Naive thymus-derived CD4-positive, alpha-beta T cell (primary cell): Measurements from ENCODE around the gene WIPI1. TPM values are rescaled to one million over a fixed set of nuclear protein-coding genes. Genes with fewer than 3 reads are reported as not detected.
A peak's percentile ranks its signal among the peaks of the same experiment; 100 is the strongest.

Experiments
- ATAC-seq: fragments of 150-1000 bp; cut with Tn5 transposase; 2 replicates; pipeline ENCODE4 v1.10.0; 2021; ENCODE audit warnings: mild to moderate bottlenecking, moderate library complexity
- CTCF ChIA-PET: fragments of 350-600 bp; sonication (Branson Sonifier 250); formaldehyde crosslinking; loops from one replicate; lab custom pipeline; 2021; ENCODE audit warnings: antibody characterized with exemption; lab: Charles Lee
- POLR2A ChIA-PET: fragments of 350-600 bp; sonication (Branson Sonifier 250); formaldehyde crosslinking; loops from one replicate; lab custom pipeline; 2021; ENCODE audit warnings: antibody characterized with exemption, inconsistent platforms; lab: Charles Lee
- DNase-seq, 9 donors: peaks; one replicate each; pipeline versions ENCODE4 v3.0.0 to v3.0.0-alpha.2; 2020 to 2022; ENCODE audit warnings: mixed read lengths in 1 of 9
- H3K27ac ChIP-seq: one replicate; pipeline ENCODE4 v1.7.0; 2013; ENCODE audit warnings: mild to moderate bottlenecking, low read depth, low read length, moderate library complexity
- H3K27me3 ChIP-seq, 2 donors: one replicate each; pipeline ENCODE4 v1.7.0; 2013; ENCODE audit warnings: low read length in 2 of 2, mild to moderate bottlenecking in 2 of 2, moderate library complexity in 2 of 2; ENCODE audit not compliant: control insufficient read depth in 2 of 2, insufficient read depth in 2 of 2
- H3K36me3 ChIP-seq, 3 experiments: 1 replicate in 2 of 3; 2 replicates in 1 of 3; pipeline ENCODE4 v1.7.0; 2013; ENCODE audit warnings: low read length in 3 of 3, mild to moderate bottlenecking in 3 of 3, moderate library complexity in 1 of 3; ENCODE audit not compliant: insufficient read depth in 3 of 3, control insufficient read depth in 2 of 3
- H3K4me1 ChIP-seq, 2 donors: one replicate each; pipeline ENCODE4 v1.7.0; 2013; ENCODE audit warnings: low read length in 2 of 2, mild to moderate bottlenecking in 2 of 2, moderate library complexity in 1 of 2; ENCODE audit not compliant: control insufficient read depth in 2 of 2, insufficient read depth in 2 of 2
- H3K4me3 ChIP-seq: 2 replicates; pipeline ENCODE4 v1.7.0; 2013; ENCODE audit warnings: mild to moderate bottlenecking, low read length
- H3K9me3 ChIP-seq, 3 experiments: 1 replicate in 2 of 3; 2 replicates in 1 of 3; pipeline ENCODE4 v1.7.0; 2013; ENCODE audit warnings: low read length in 3 of 3; ENCODE audit not compliant: control insufficient read depth in 2 of 3
- H3K27ac Mint-ChIP-seq, 9 donors: one replicate each; pipeline ENCODE4 v1.8.0; 2020 to 2022; ENCODE audit warnings: mixed read lengths in 9 of 9, mild to moderate bottlenecking in 8 of 9, moderate library complexity in 5 of 9, inconsistent platforms in 2 of 9
- H3K27me3 Mint-ChIP-seq, 5 donors: one replicate each; pipeline ENCODE4 v1.8.0; 2021 to 2022; ENCODE audit warnings: mixed read lengths in 5 of 5, mild to moderate bottlenecking in 1 of 5
- H3K36me3 Mint-ChIP-seq, 5 donors: one replicate each; pipeline ENCODE4 v1.8.0; 2020 to 2022; ENCODE audit warnings: mixed read lengths in 5 of 5, mild to moderate bottlenecking in 3 of 5, inconsistent platforms in 1 of 5
- H3K4me1 Mint-ChIP-seq, 7 donors: one replicate each; pipeline ENCODE4 v1.8.0; 2020 to 2022; ENCODE audit warnings: mixed read lengths in 7 of 7, mild to moderate bottlenecking in 3 of 7, inconsistent platforms in 1 of 7
- H3K4me3 Mint-ChIP-seq, 10 donors: one replicate each; pipeline ENCODE4 v1.8.0; 2020 to 2022; ENCODE audit warnings: mild to moderate bottlenecking in 10 of 10, mixed read lengths in 10 of 10, moderate library complexity in 6 of 10, inconsistent platforms in 2 of 10
- H3K9me3 Mint-ChIP-seq, 11 donors: one replicate each; pipeline ENCODE4 v1.8.0; 2020 to 2022; ENCODE audit warnings: mixed read lengths in 11 of 11, mild to moderate bottlenecking in 4 of 11, inconsistent platforms in 1 of 11, moderate library complexity in 1 of 11
- intact Hi-C, 2 donors: fragments of 100-400 bp; cut with micrococcal nuclease; formaldehyde crosslinking; loops; one replicate each; pipeline ENCODE4 v1.15.1; 2023
- polyA plus RNA-seq, 2 donors: library from polyadenylated mRNA; unstranded; fragments of 300-500 nt; fragmentation: Illumina TruSeq; gene quantifications; one replicate each; pipeline ENCODE4 v1.2.3, GENCODE V29; 2021
- total RNA-seq, 6 experiments: library from RNA in 5 of 6; stranded (reverse) in 5 of 6; gene quantifications; 1 replicate in 5 of 6; 2 replicates in 1 of 6; pipeline ENCODE4 v1.2.3 and lab custom pipeline; 2021 to 2026

WIPI1 gene
- total and polyA plus RNA-seq, 7 experiments from 2014 or later, result 1.7 to 16.5 (median 4.8) TPM

GRCh38 chr17:68459037-68459639 is 1.8 kb upstream of the WIPI1 start:
- Histone ChIP-seq H3K4me1 (peaks cover 38 to 55% of the 10 kb centered on the region in 2 donors), H3K27ac (no peak overlapping the region), H3K36me3 (no peaks in the 10 kb centered on the region), H3K27me3 (no peaks in the 10 kb centered on the region), H3K4me3 (no peak overlapping the region), H3K9me3 (no peaks in the 10 kb centered on the region)
- Mint-ChIP-seq H3K27me3 (no peaks in the 10 kb centered on the region), H3K27ac (peak overlapping the region in 5 of 9 donors; percentile 31 to 75 (median 44)), H3K9me3 (peaks cover 0 to 1% (median 0%) of the 10 kb centered on the region in 11 donors), H3K36me3 (no peaks in the 10 kb centered on the region), H3K4me1 (peaks cover 26 to 71% (median 58%) of the 10 kb centered on the region in 7 donors), H3K4me3 (peak overlapping the region in 3 of 10 donors; percentile 2 to 62 (median 4))
- POLR2A ChIA-PET, result interaction anchor here (0.7 to 10.9 kb wide), 9 partner anchors 20 to 285 kb away, joined by 3 to 133 read pairs (median 7); partner anchors contain the start of genes AMZ2, ARSG and SLC16A6
- CTCF ChIA-PET, result interaction anchor here (0.5 to 2.5 kb wide), 8 partner anchors 9 to 760 kb away, joined by 3 to 23 read pairs (median 4); no protein-coding TSS in a partner anchor
- ATAC-seq (no peak), DNase-seq (no peak)
- intact Hi-C loops, result loop anchor here in 1 of 2 donors (5.0 kb wide), 2 partner anchors 357 to 632 kb away; partner anchors contain the start of gene BPTF

- Mint-ChIP-seq H3K4me3 (peak overlapping the region; percentile 68 to 87 (median 84)), H3K27ac (peak overlapping the region; percentile 45 to 98 (median 91)), H3K4me1 (peaks cover 26 to 70% (median 58%) of the 10 kb centered on the region in 7 donors), H3K27me3 (no peaks in the 10 kb centered on the region), H3K9me3 (peaks cover 0 to 1% (median 0%) of the 10 kb centered on the region in 11 donors), H3K36me3 (no peaks in the 10 kb centered on the region)
- ATAC-seq, result no peak
- DNase-seq, result no peak
- H3K36me3 ChIP-seq, result no peaks in the 10 kb centered on the region
- H3K4me3 ChIP-seq, result peak overlapping the region; percentile 52
- H3K27me3 ChIP-seq, result no peaks in the 10 kb centered on the region
- H3K27ac ChIP-seq, result peak overlapping the region; percentile 73
- POLR2A ChIA-PET, result interaction anchor here (0.6 to 10.9 kb wide), 14 partner anchors 19 to 272 kb away, joined by 3 to 133 read pairs (median 4); partner anchors contain the start of genes AMZ2, ARSG and SLC16A6
- H3K9me3 ChIP-seq, result no peaks in the 10 kb centered on the region
- H3K4me1 ChIP-seq, result peaks cover 38 to 55% of the 10 kb centered on the region in 2 donors
- intact Hi-C loops, result loop anchor here (1.0 to 5.0 kb wide), 3 partner anchors 356 to 631 kb away; partner anchors contain the start of genes BPTF (in 1 of the 2) and KPNA2 (in 1 of the 2)
- CTCF ChIA-PET, result interaction anchor here (0.5 to 2.5 kb wide), 12 partner anchors 8 to 760 kb away, joined by 3 to 23 read pairs (median 3); no protein-coding TSS in a partner anchor
Observed at GRCh38 chr17:68458260-68459036, 1.2 kb upstream of the WIPI1 start.

GRCh38 chr17:68457539-68458259 is 403 bp upstream of the WIPI1 start:
- Histone ChIP-seq H3K4me3 (peak overlapping the region; percentile 52), H3K27ac (peak overlapping the region; percentile 73), H3K4me1 (peaks cover 36 to 52% of the 10 kb centered on the region in 2 donors), H3K27me3 (no peaks in the 10 kb centered on the region), H3K36me3 (no peaks in the 10 kb centered on the region), H3K9me3 (no peaks in the 10 kb centered on the region)
- intact Hi-C loops, result loop anchor here (1.0 to 5.0 kb wide), 12 partner anchors 19 to 630 kb away; partner anchors contain the start of genes KPNA2 (in 2 of the 2), AMZ2 (in 1 of the 2), BPTF (in 1 of the 2) and PRKAR1A (in 1 of the 2)
- Mint-ChIP-seq H3K27ac (peak overlapping the region; percentile 45 to 98 (median 91)), H3K4me1 (peaks cover 26 to 66% (median 58%) of the 10 kb centered on the region in 7 donors), H3K27me3 (no peaks in the 10 kb centered on the region), H3K9me3 (peaks cover 0 to 1% (median 0%) of the 10 kb centered on the region in 11 donors), H3K4me3 (peak overlapping the region; percentile 68 to 87 (median 84)), H3K36me3 (peaks cover 0 to 4% (median 0%) of the 10 kb centered on the region in 5 donors)
- ChIA-PET CTCF (interaction anchor here (0.5 to 2.5 kb wide), 7 partner anchors 8 to 790 kb away, joined by 3 to 23 read pairs (median 3); no protein-coding TSS in a partner anchor), POLR2A (interaction anchor here (0.6 to 10.9 kb wide), 14 partner anchors 18 to 370 kb away, joined by 3 to 133 read pairs (median 3); partner anchors contain the start of genes AMZ2, ARSG and SLC16A6)
- ATAC-seq (peak; percentile 98), DNase-seq (peak; percentile 96 to 99 (median 97))

GRCh38 chr17:68456339-68457167 is 743 bp downstream of the WIPI1 start:
- Mint-ChIP-seq H3K27me3 (no peaks in the 10 kb centered on the region), H3K4me1 (peaks cover 20 to 56% (median 47%) of the 10 kb centered on the region in 7 donors), H3K27ac (peak overlapping the region in 6 of 9 donors; percentile 47 to 83 (median 78)), H3K9me3 (peaks cover 0 to 1% (median 0%) of the 10 kb centered on the region in 11 donors), H3K4me3 (peak overlapping the region; percentile 68 to 95 (median 82)), H3K36me3 (peaks cover 0 to 7% (median 3%) of the 10 kb centered on the region in 5 donors)
- H3K4me3 ChIP-seq, result peak overlapping the region; percentile 54
- H3K27me3 ChIP-seq, result no peaks in the 10 kb centered on the region
- no peak for DNase-seq
- H3K36me3 ChIP-seq, result no peaks in the 10 kb centered on the region
- intact Hi-C loops, result loop anchor here (1.0 to 5.0 kb wide), 12 partner anchors 18 to 629 kb away; partner anchors contain the start of genes AMZ2 (in 1 of the 2), BPTF (in 1 of the 2), KPNA2 (in 1 of the 2) and PRKAR1A (in 1 of the 2)
- no peak for ATAC-seq
- H3K9me3 ChIP-seq, result no peaks in the 10 kb centered on the region
- ChIA-PET CTCF (interaction anchor here (0.6 to 1.2 kb wide), 6 partner anchors 9 to 290 kb away, joined by 3 to 6 read pairs (median 3); no protein-coding TSS in a partner anchor), POLR2A (interaction anchor here (0.6 to 10.9 kb wide), 9 partner anchors 17 to 273 kb away, joined by 3 to 133 read pairs (median 4); partner anchors contain the start of genes AMZ2, ARSG and SLC16A6)
- H3K4me1 ChIP-seq, result peaks cover 25 to 41% of the 10 kb centered on the region in 2 donors
- H3K27ac ChIP-seq, result peak overlapping the region; percentile 58

- no peak overlapping the region for H3K4me3 ChIP-seq
- H3K27me3 Mint-ChIP-seq, result no peaks in the 10 kb centered on the region
- DNase-seq, result no peak
- H3K36me3 Mint-ChIP-seq, result peaks cover 0 to 11% (median 4%) of the 10 kb centered on the region in 5 donors
- CTCF ChIA-PET, result interaction anchor here (0.6 to 1.2 kb wide), 4 partner anchors 143 to 289 kb away, joined by 3 to 7 read pairs (median 4); no protein-coding TSS in a partner anchor
- intact Hi-C loops, result loop anchor here (2.0 to 5.0 kb wide), 4 partner anchors 99 to 629 kb away; partner anchors contain the start of gene BPTF (in 1 of the 2)
- POLR2A ChIA-PET, result interaction anchor here (0.6 to 10.9 kb wide), 4 partner anchors 16 to 273 kb away, joined by 3 to 133 read pairs (median 20); partner anchors contain the start of genes ARSG and SLC16A6
- H3K4me1 ChIP-seq, result peaks cover 20 to 34% of the 10 kb centered on the region in 2 donors
- peaks cover 14 to 50% (median 41%) of the 10 kb centered on the region in 7 donors for H3K4me1 Mint-ChIP-seq
- H3K27ac ChIP-seq, result no peak overlapping the region
- peak overlapping the region in 4 of 9 donors; percentile 54 to 68 (median 58) for H3K27ac Mint-ChIP-seq
- H3K36me3 ChIP-seq, result no peaks in the 10 kb centered on the region
- peaks cover 0 to 1% (median 0%) of the 10 kb centered on the region in 11 donors for H3K9me3 Mint-ChIP-seq
- H3K27me3 ChIP-seq, result no peaks in the 10 kb centered on the region
- ATAC-seq, result no peak
- H3K4me3 Mint-ChIP-seq, result peak overlapping the region; percentile 56 to 95 (median 82)
- H3K9me3 ChIP-seq, result no peaks in the 10 kb centered on the region
Observed at GRCh38 chr17:68455901-68456338, 1.4 kb downstream of the WIPI1 start.
